ENCODE data around the gene SCN8A.
A peak's percentile ranks its signal among the peaks of the same experiment; 100 is the strongest.
"Not testable (repeated sequence)": the region's sequence is repeated elsewhere in the genome, so short reads cannot be mapped to it uniquely, and the experiment has no call there.

Gene SCN8A

DNA sequence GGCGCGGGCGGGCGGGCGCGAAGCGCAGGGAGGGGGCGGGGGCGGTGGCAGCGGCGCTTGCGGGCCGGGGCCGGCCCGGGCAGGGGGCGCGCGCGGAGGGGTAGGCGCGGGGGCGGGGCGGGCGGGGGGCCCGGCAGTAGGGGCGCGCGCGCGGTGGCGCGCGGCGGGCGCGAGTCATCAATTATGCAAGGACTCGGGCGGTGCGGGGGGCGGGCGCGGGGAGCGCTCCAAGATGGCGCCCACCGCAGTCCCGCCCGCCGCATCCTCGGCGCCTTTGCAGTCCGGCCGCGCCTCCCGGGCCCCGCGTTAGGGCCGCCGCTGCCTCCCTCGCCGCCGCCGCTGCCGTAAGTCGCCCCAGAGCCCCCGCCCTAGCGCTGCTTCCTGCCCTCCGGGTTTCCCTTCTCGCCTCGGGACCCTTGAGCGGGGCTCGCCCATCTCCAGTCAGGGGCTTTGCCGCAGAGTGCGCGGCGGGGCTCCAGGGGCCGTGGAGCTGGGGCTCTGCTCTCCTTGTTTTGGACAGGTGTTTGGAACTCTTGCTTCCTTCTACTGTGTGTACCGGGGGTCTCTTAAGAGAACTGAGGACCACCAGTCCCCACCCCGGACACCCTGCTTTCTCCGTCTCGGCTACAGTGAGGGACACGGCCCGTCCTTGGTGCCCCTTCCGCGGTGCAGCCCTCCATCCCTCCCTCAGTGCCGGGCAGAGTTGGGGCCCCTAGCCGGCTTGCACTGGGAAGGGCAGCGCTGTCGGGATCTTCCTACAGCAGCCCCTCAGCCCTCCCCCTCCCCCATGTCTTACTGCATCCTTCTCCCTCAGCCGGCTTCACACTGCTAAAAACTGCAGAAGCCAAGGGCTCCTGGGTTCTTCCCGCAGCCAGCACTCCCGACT lies at the start of gene SCN8A:
Gene SCN8A (plus strand): TSS at position 218 of the 886 bp plus-strand sequence. CDS start 71,585 bp downstream, outside the sequence.
- FAIRE-seq: no peak

DNA sequence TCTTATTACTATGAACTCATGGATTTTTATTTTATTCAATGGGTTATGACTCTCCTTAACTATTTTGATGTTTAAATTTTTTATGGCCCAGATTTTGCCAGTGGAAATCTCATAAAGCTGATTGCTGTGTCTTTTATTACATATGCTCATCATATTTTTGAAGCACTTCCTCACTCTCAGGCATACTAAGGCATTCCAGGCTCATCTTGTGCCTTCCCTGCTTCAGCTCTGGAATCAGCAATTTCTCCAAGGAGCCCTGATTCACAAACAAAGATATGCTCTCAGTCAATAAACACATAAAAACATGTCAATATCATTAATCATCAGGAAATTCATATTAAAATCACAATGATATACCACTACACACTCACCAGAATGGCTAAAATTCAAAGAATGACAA lies 44.9 kb upstream of the SCN8A start:
- FAIRE-seq: no peak

DNA sequence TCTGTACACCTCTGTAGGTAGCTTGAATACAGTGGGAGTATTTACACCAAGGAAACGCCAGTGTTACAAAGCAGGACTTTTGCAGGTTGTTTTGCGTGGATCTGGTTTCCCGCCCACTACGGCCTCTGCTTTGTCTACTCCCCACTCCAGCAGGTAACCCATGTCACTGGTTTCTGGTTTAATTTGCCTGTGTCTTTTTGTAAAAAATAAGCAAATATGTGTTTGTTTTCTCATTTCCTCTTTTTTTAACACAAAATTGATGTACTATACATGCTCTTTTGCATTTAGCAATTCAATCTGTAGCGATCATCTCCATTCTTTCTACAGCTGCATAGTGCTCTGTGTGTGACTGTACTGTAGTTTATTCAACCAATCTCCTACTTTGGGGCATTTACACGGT lies 43.4 kb upstream of the SCN8A start:
- FAIRE-seq: no peak

DNA sequence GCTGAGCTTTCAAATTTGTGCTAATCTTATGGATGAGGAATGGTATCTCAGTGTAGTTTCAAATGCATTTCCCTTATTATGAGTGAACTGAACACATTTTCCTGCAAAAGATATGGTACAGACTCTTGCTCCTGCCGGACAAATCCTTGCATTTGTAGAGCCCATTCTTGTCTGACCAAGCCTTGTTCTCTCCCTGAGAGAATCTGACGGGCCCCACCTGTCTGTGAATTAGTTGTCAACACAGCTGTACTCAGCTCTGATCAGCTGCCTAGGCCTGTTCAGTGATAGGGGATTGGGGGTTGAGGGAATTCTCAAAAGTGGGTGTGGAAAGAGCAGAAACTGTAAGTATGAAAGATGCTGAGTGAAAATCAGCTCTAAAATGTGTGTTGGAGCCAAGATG lies 42.8 kb upstream of the SCN8A start:
- no peak for FAIRE-seq

DNA sequence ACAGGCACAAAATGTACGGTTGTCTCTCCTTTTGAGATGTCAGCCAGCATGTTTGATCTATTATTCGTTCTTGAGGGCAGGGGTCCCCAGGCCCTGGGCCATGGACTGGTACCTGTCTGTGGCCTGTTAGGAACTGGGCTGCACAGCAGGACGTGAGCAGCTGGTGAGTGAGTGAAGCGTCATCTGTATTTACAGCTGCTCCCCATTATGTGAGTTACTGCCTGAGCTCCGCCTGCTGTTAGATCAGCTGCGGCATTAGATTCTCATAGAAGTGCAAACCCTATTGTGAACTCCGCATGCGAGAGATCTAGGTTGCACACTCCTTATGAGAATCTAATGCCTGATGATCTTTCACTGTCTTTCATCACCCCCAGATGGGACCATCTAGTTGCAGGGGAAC lies 41.4 kb upstream of the SCN8A start:
- FAIRE-seq: no peak

DNA sequence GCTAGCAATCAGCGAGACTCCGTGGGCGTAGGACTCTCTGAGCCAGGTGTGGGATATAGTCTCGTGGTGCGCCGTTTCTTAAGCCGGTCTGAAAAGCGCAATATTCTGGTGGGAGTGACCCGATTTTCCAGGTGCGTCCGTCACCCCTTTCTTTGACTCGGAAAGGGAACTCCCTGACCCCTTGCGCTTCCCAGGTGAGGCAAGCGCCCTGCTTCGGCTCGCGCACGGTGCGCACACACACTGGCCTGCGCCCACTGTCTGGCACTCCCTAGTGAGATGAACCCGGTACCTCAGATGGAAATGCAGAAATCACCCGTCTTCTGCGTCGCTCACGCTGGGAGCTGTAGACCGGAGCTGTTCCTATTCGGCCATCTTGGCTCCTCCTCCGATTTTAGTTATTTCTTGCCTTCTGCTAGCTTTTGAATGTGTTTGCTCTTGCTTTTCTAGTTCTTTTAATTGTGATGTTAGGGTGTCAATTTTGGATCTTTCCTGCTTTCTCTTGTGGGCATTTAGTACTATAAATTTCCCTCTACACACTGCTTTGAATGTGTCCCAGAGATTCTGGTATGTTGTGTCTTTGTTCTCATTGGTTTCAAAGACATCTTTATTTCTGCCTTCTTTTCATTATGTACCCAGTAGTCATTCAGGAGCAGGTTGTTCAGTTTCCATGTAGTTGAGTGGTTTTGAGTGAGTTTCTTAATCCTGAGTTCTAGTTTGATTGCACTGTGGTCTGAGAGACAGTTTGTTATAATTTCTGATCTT lies 22.6 kb upstream of the SCN8A start:
- not testable (repeated sequence) for FAIRE-seq

DNA sequence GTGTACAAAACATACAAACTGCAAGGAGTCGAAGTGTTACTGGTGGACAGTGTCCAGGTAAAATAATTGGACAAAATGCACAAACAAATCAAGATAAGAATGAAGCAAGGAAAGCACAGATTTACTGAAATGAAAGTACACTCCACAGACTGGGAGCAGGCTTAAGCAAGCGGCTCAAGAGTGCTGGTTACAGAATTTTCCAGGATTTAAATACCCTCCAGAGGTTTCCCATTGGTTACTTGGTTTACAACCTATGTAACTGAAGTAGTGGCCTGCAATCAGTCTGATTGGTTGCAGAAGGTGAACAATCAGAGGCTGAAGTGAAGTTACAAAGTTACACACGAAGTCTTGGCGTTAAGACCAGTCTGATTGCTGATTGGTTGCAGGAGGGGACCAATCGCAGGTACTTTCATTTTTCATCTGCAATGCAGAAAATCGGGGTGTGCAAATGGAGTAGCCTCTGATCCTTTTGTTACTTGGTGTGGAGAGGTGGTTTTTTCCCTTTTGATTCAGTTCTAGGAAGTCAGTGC lies 11.6 kb upstream of the SCN8A start:
- FAIRE-seq: peak; percentile 77

DNA sequence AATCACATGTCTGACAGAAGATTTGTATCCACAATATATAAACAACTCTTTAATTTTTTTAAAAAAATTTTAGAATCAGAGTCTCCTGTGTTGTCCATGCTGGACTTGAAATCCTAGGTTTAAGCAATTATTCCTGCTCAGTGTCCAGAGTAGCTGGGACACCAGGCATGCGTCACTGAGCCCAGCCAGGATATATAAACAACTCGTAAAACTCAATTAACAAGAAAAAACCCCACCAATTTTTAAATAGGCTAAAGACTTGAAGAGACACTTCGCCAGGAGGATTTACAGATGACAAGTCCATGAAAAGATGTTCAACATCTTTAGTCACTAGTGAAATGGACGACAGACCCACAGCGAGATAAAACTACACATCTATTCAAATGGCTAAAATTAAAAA lies 2.0 kb upstream of the SCN8A start:
- no peak for FAIRE-seq

DNA sequence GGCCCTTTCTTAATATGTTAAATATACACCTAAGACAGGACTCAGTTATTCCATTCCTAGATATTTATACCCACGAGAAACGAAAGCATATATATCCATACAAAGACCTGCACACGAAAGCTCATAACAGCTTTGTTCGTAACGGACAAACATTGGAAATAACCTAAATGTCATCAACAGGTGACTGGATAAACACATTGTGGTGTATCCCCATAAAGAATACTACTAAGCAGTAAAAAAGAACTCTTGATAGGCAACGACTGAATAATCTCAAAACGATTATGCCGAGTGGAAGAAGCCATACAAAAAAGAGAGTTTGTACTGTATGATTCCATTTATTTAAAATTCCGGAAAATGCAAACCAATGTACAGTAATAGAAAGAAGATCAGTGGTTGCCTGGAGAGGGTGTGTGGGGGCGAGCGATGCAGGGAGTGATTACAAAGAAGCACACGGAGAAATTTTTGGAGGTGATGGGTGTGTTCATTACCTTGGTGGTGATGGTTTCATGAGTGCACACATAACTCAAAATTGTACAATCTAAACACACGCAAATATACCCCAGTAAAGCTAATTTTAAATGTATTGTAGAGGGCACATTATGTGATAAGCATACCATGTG lies 1.4 kb upstream of the SCN8A start:
- FAIRE-seq: no peak

DNA sequence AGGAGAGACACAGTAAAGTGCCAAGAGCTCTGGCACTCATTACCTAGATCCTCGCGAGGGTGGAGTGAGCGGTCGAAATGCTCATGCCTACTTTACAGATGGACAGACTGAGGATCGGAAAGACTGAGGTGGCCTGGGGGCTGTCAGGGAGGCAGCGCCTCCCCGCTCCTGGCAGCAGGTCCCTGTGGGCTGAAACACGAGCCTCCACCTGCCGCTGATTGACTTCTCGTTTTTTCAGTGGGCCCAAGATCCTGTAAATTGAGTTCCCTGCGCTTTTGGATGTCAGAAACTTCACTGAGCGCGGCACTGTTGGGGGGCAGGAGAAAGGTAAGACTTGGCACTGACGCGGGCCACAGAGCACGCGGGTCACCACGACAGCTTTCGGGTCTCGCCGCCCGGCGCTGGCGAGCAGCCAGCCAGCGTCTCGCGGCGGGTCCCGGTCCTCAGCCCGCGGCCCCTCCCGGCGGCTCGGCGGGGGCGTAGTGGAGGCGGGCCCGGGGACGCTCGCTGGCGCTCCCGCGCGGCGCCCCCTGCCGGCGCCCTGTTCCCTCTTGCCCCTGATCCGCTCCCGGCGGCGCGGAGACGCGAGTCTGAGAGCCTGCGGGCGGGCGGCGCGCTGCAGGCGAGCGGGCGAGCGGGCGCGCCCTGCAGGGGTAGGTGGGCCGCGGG lies 552 bp upstream of the SCN8A start:
- no peak for FAIRE-seq

DNA sequence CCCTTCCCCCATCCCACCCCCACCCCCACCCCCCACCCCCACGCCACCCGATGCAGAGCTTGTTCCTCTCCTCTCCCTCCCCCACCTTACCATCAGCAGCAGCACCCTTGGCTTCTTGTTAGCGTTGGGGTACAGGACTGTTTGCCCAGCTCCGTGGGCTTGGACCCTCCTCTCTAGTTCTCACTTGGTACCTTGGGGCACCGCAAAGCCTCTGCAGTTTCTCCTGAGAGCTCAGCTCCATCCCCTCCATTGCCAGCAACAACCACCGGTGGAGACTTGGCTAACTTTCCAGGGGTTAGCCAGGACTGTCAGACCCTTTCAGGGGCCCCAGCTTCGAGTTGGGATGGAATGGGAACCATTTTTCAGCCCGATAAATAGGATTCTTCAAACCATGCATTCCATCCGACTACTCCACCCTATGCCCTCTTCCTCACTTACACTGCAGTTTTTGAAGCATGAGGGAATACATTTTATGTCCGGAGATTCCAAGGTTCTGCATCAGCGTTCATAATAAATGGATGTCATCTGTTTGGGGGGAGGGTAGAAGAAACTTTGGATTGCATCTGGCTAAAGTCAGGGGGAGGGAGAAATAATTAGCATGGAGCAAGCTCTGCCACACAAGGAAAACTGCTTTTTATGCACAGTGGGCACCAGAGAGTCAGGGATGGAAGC lies 1.1 kb downstream of the SCN8A start:
- FAIRE-seq: no peak

DNA sequence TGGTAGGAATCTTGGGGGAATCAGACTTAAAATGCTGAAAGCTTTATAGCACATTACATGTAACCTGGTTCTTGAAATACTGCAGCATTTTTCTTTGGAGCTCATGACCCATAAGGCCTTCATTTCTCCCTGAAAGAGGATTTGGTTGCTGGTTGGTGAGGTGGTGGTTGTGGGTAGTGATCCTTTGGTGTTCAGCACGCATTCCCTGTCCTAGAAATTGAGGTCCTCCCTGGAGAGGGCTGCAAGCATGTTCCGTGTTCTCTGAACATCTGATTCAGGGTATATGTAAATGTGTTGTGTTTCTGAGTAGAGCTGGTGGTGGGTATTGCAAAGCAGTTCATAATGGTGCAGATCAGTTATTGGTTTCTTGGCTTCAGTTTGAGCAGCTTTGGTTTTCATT lies 2.0 kb downstream of the SCN8A start:
- no peak for FAIRE-seq

DNA sequence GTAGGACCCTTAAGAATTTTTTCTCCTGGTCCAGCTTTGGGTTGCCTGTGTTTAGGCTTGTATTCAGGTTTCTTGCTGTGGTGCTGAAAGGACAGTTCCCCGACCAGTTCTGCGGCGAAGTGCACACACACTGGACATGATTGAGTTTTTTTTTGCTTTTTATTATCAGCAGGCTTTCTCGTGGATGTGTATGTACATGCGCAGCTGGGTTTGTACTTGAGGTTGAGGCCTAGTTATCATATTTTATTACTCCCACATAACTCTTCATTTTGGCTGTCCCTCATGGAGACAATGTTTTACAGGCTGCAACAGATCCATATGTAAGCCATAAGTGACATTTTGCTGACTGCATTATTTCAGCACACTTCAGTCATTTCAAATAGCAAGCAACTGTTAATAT lies 2.5 kb downstream of the SCN8A start:
- FAIRE-seq: no peak

DNA sequence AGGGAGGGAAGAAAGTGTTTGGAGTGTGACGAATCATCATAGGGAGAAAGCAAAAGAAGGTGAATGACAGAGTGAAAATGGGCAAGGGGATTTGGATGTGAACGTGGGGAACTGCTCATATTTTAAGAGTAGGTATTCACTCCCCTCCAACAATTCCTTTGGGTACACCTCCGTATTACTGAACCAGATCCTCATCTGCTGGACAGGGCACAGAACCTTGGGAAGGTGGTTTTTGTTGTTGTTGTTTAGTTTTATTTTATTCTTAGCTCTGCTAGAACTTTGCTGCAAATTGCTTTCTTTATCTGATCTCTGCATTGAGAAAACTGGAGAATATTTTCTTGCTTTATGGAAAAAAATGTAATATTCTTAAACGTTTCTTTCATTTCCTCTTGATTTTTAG lies 7.1 kb downstream of the SCN8A start:
- no peak for FAIRE-seq

DNA sequence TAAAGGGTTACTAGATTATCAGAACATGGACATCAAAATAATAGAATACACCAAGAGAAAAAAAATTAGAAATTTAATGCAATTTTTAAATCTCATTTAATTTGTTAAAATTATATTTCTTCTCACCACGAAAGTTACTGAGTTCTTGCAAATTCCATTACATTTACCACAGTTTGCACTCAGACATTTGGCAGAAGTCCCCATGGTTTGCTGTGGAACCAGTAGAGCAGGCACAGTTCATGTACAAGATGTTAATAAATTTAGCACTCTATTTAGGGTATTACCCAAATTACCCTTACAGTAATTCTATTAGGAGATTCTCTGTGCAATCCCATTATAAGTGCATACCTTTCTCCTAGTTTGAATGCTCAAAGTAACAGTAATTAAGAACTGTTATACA lies 9.7 kb downstream of the SCN8A start:
- no peak for FAIRE-seq

DNA sequence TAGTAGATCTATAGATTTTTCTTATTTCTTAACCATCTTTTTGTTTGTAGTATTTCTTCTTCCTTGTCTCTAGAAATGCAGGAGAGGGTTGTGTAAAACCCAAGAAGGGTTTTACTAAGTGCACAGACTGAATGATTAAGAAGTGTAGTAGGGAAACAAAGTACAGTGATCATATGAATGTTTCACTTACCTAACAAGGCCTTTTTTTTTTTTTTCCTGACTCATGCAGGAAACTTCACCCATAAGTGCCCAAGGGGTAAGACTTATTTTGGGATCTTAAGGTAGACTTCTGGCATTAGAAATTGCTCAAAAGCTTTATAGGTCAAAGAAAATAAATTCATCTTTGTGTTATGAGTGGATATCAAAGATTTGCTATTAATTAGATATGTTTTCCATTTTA lies 10.2 kb downstream of the SCN8A start:
- FAIRE-seq: no peak

DNA sequence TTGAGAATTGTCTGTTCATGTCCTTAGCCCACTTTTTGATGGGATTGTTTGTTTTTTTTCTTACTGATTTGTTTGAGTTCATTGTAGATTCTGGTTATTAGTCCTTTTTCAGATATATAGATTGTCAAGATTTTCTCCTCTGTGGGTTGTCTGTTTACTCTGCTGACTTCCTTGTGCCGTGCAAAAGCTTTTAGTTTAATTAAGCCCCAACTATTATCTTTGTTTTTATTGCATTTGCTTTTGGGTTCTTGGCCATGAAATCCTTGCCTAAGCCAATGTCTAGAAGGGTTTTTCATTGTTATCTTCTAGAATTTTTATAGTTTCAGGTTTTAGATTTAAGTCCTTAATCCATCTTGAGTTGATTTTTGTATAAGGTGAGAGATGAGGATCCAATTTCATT lies 14.9 kb downstream of the SCN8A start:
- FAIRE-seq: not testable (repeated sequence)

DNA sequence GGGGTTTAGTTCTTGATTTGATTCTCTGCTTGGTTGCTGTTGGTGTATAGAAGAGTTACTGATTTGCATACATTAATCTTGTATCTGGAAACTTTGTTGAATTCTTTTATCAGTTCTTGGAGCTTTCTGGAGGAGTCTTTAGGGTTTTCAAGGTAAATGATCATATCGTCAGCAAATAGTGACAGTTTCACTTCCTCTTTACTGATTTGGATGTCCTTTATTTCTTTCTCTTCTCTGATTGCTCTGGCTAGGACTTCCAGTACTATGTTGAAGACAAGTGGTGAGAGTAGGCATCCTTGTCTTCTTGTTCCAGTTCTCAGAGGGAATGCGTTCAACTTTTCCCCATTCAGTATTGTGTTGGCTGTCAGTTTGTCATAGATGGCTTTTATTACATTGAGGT lies 16.2 kb downstream of the SCN8A start:
- not testable (repeated sequence) for FAIRE-seq

DNA sequence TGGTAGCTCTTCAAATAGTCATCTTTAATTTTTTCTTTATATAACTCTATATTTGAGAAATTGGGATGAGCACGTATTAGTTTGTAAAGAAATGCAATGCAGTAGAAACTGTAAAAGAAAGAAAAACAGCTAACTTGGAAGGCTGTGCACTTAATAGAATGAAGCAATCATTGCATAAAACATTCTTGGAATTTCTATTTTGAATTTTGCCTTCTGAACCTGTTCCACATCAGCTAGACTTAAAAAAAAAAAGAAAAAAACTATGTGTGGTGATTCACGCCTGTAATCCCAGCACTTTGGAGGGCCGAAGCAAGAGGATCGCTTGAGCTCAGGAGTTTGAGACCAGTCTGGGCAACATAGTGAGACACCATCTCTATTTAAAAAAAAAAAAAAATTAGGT lies 29.4 kb downstream of the SCN8A start:
- FAIRE-seq: no peak

DNA sequence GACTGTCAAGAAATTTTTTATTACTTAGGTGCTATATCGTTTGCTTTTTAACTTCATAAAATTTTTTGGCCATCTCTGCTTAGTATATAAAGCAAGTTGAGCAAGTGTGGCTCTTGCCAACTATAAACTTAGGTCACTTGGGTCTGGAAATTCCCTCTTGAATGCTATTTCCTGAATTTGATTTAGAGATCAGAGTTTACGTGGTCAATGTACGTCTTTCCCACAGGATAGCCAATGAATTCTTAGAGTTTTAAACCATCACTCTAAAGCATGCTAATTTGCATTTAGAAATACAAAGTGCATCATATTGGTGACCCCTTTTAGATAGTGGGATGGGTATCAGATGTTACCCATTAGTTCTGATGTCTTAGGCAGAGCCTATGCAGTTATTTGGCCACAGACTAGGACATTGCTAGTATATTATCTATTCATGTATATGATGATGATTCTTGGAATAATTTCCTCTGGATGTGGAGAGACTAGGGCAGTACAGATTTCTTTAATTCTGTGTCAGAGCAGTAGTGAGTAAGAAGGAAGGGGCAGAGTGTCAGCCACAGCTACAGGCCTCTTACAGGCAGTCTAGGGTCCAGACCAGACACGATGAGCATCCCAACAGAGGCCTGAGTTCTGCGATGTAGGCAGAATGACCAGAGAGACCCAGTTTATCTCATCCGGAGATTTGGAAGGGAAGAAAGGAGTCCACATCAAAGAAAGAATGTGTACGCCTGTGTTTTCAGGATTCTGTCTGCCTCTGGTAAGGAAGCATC lies 30.3 kb downstream of the SCN8A start:
- FAIRE-seq: no peak

DNA sequence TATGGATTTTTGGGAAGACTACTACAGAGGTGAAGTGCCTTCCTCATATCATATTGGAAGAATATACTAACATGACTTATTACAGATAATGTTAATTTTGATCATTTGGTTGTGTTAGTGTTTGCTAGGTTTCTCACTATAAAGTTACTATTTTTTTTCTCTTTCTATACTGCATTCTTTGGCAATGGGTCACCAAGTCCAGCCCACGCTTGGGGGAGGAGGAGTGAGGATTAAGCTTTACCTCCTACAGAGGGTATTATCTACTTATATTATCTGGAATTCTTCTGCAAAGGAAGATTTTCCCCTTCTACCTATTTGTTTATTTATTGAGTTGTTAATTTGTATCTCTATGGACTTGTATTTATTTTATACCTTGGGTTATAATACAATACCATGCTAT lies 31.5 kb downstream of the SCN8A start:
- no peak for FAIRE-seq

DNA sequence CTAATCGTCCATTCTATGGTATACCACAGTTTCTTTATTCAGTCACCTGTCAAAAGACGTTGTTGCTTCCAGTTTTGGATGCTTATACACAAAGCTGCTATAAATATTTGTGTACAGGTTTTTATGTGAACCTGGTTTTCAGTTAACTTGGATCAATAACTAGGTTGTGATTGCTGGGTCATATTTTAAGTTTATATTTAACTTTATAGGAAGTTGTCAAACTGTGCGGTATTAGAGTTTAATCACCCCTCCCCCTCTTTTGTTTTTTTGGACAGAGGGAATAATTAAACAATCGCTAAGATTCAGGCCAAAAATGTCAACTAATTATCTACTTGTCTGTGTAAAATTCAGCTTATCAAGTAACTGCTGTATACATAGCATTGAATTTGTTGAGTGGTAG lies 34.3 kb downstream of the SCN8A start:
- no peak for FAIRE-seq
